SH-SY5Y (cell line): Measurements from ENCODE around the gene ZSCAN10.

ENCODE experiments used
- GATA2 ChIP-seq: IDR thresholded peaks from 2 replicates; pipeline ENCODE4 v1.6.1; 2011; ENCODE audit warnings: mild to moderate bottlenecking, low read depth, low read length
- GATA3 ChIP-seq: IDR thresholded peaks from 2 replicates; pipeline ENCODE4 v1.6.1; 2011; ENCODE audit warnings: low read depth, mild to moderate bottlenecking, low read length, moderate library complexity

DNA sequence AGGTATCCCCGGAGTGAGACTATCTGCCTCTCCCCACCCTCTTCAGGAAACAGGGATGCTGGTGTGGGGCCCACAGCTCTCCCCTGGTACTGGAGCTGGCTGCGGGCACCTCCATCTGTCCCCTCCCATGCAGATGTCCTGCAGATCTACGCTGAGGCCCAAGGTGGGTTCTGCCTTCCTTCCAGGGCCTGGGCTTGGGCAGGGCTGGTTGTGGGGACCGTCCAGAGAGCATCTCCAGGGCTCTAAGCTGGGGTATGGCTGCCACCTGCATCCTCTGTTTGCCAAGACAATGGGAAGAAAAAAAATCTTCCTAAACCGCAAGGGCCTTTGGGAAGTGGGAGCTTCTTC, 48.6 kb upstream of the ZSCAN10 start:
- TF ChIP-seq GATA2 (no peak), GATA3 (no peak)
